ENCODE measurements around the gene NOSTRIN.

GRCh38 chr2:168787782-168788376, 14.6 kb upstream of the NOSTRIN start:
- TF ChIP-seq CTCF (IDR thresholded peaks at IDR 0.05) (no peak), POLR2A (IDR thresholded peaks at IDR 0.05) (no peak), POLR2AphosphoS5 (IDR thresholded peaks at IDR 0.05) (no peak)

All from prostate gland (tissue), 2 donors.